ENCODE data around the gene VGLL4. TPM values are rescaled to one million over a fixed set of nuclear protein-coding genes. Genes with fewer than 3 reads are reported as not detected.

VGLL4 gene
- total RNA-seq, 1 donor from 2014 or later: 45.5 TPM

DNA sequence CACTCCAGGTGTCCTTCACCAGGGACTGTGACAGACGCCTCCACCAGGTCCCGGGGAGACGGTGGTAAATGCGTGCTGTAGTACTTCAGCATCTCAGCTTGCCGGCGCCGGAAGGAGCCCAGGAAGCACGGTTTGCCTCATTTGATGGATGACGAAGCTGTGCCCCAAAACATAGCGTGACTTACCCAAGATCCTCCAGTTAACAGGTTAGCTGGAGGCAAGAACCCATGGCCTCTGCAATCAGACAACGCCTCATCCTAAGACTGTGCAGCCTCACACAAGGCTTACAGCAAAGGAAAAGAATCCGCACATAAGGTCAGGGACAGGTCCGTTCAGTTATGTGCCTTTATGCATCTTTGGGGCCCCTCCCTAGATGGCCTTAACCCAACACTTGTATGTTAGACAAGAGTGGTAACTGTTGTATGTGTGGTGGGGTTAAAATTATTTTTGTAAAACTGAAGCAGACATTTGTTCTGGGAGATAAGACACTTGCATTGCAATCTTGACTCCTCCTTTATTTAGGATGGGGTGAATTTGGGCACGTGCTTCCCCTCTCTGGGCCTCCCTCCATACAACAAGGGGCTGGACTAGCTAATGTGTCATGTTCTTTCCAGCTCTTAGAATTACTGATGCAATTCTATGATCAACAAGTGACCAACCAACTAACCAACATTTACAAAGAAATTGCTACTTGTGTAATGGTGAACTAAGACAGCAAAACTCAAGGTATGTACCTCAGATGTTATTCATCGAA lies 39.4 kb downstream of the VGLL4 start:
- H3K27me3 ChIP-seq (ENCODE audit: low read depth): no peaks in the 10 kb centered on the region
- TF ChIP-seq, protein P1, sequence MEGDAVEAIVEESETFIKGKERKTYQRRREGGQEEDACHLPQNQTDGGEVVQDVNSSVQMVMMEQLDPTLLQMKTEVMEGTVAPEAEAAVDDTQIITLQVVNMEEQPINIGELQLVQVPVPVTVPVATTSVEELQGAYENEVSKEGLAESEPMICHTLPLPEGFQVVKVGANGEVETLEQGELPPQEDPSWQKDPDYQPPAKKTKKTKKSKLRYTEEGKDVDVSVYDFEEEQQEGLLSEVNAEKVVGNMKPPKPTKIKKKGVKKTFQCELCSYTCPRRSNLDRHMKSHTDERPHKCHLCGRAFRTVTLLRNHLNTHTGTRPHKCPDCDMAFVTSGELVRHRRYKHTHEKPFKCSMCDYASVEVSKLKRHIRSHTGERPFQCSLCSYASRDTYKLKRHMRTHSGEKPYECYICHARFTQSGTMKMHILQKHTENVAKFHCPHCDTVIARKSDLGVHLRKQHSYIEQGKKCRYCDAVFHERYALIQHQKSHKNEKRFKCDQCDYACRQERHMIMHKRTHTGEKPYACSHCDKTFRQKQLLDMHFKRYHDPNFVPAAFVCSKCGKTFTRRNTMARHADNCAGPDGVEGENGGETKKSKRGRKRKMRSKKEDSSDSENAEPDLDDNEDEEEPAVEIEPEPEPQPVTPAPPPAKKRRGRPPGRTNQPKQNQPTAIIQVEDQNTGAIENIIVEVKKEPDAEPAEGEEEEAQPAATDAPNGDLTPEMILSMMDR (IDR thresholded peaks at IDR 0.05): no peak
- intact Hi-C loops (cut with DNase I): no loop called here
- no peaks in the 10 kb centered on the region for H3K9me3 ChIP-seq
- no peak overlapping the region for H3K4me3 ChIP-seq
- H3K4me1 ChIP-seq: peaks cover 46% of the 10 kb centered on the region
- no peak for DNase-seq
- peak overlapping the region; percentile 81 for H3K27ac ChIP-seq
- H3K36me3 ChIP-seq: peaks cover 16% of the 10 kb centered on the region
- no peak for ATAC-seq

DNA sequence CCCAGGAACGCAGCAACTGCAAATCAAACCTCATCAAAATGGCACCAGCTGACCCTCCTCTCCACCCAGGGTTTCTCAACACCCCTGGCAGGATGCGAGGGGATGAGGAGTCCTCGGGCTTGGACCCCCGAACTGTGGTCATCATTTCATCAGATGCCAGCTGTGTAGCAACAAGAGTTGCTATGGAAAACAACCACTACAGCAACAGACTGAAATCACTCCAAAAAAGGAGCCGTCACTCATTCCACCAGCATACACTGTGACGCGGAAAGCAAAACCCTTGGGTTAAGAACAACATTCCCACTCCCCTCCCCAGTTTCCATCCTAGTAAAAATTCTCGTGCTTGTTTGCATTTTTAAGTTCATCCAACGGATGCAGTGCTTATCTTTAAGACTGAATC lies 40.1 kb downstream of the VGLL4 start:
- Histone ChIP-seq H3K9me3 (no peaks in the 10 kb centered on the region), H3K36me3 (peaks cover 16% of the 10 kb centered on the region), H3K4me1 (peaks cover 50% of the 10 kb centered on the region), H3K27me3 (ENCODE audit: low read depth) (no peaks in the 10 kb centered on the region), H3K27ac (peak overlapping the region; percentile 81), H3K4me3 (no peak overlapping the region)
- peak; percentile 41 to 57 for ATAC-seq
- DNase-seq: no peak
- intact Hi-C loops (cut with DNase I): no loop called here
- TF ChIP-seq, protein P1 (IDR thresholded peaks at IDR 0.05): no peak

DNA sequence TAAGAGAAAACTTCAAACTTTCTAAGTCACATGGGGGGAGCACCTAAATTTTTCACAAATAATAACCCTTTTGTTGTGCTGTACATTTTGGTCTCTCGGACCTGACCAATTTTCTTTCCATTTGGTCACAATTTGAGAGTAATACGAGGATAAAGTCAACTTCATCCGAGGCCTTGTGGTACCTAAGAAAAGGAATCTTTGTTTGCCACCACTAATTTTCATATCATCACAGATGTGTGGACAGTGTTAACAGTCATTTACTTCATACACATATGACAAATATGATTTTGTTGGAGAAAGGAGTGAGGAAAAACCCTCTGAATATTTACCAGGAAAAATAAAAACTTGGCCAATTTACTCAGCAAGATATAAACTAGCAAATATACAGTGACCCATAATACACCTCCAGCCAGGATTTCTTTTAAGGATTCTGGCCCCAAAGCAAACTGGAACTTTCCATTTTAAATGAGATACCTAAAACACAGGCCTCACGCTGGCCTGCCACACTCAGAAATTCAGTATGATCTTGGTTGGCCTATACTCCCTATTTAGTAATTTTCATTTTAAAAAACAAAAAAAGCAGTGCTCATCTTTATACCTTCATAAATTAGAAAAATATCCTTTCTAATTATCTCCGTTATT lies 40.7 kb downstream of the VGLL4 start:
- ATAC-seq: no peak
- intact Hi-C loops (cut with DNase I): no loop called here
- H3K9me3 ChIP-seq: no peaks in the 10 kb centered on the region

DNA sequence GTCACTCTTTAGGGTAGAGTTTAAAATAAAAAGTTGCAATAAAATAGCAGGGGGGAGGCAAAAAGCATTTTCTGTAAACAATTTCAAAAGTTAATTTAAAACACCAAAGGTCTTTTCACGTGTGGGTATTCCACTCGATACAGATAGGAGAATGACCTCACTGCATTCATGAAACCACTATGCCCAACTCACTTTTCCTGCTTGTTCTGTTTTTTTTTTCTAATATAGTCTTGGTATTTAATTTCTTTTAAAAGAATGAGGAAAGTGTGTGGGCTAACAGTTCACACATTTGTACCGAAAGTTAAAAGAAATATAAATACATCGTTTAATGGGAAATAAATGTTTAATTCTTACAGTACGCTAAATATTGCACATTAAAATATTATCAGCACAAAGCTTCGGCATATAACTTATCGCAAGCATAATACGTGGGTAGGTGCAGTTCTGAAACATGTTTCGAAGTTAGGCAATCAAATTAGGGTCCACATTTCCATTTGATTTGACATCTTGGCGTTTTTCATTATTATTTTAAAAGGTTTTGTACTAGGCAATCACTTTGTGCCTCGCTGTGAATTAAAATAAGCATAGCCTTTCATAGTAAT lies 41.4 kb downstream of the VGLL4 start:
- no peaks in the 10 kb centered on the region for H3K27me3 ChIP-seq (ENCODE audit: low read depth)
- H3K4me3 ChIP-seq: no peak overlapping the region
- TF ChIP-seq, protein P1 (IDR thresholded peaks at IDR 0.05): no peak
- H3K27ac ChIP-seq: peak overlapping the region; percentile 41
- peaks cover 38% of the 10 kb centered on the region for H3K4me1 ChIP-seq
- no peaks in the 10 kb centered on the region for H3K9me3 ChIP-seq
- DNase-seq (no peak), ATAC-seq (no peak)
- H3K36me3 ChIP-seq: peaks cover 16% of the 10 kb centered on the region
- intact Hi-C loops (cut with DNase I): no loop called here

More for the DNA sequence above, 40.7 kb downstream of the VGLL4 start:
- Histone ChIP-seq H3K27ac (peak overlapping the region; percentile 81), H3K4me3 (no peak overlapping the region), H3K4me1 (peaks cover 44% of the 10 kb centered on the region), H3K27me3 (ENCODE audit: low read depth) (no peaks in the 10 kb centered on the region), H3K36me3 (peaks cover 16% of the 10 kb centered on the region)
- DNase-seq: no peak
- TF ChIP-seq, protein P1 (IDR thresholded peaks at IDR 0.05): no peak

- DNase-seq (no peak), ATAC-seq (no peak)
- Histone ChIP-seq H3K27me3 (ENCODE audit: low read depth) (no peaks in the 10 kb centered on the region), H3K4me3 (no peak overlapping the region), H3K9me3 (no peaks in the 10 kb centered on the region), H3K4me1 (peaks cover 36% of the 10 kb centered on the region), H3K36me3 (peaks cover 16% of the 10 kb centered on the region), H3K27ac (peak overlapping the region; percentile 69)
- TF ChIP-seq, protein P1 (IDR thresholded peaks at IDR 0.05): no peak
- intact Hi-C loops (cut with DNase I): no loop called here
These were observed 42.1 kb downstream of the VGLL4 start for GRCh38 chr3:11601446-11602238.
